ENCODE data around the gene SLC26A11.
"Not testable (repeated sequence)": the region's sequence is repeated elsewhere in the genome, so short reads cannot be mapped to it uniquely, and the experiment has no call there.

The SLC26A11 gene

GRCh38 chr17:80237386-80237785 is 17.2 kb downstream of the SLC26A11 start:
- in situ Hi-C loops (cut with MboI; ENCODE audit: low sequenced_read_pairs): no loop called here

GRCh38 chr17:80242505-80242904 is 22.3 kb downstream of the SLC26A11 start:
- in situ Hi-C loops (cut with MboI; ENCODE audit: low sequenced_read_pairs): no loop called here

- in situ Hi-C loops (cut with MboI; ENCODE audit: low sequenced_read_pairs): no loop called here
Measured at GRCh38 chr17:80243526-80244433, 23.6 kb downstream of the SLC26A11 start.

- in situ Hi-C loops (cut with MboI; ENCODE audit: low sequenced_read_pairs): not testable (repeated sequence)
Measured at GRCh38 chr17:80244448-80244847, 24.2 kb downstream of the SLC26A11 start.

- in situ Hi-C loops (cut with MboI; ENCODE audit: low sequenced_read_pairs): no loop called here
Measured at GRCh38 chr17:80244871-80245509, 24.8 kb downstream of the SLC26A11 start.

GRCh38 chr17:80245566-80246265 is 25.5 kb downstream of the SLC26A11 start:
- in situ Hi-C loops (cut with MboI; ENCODE audit: low sequenced_read_pairs): no loop called here

- in situ Hi-C loops (cut with MboI; ENCODE audit: low sequenced_read_pairs): no loop called here
Measured at GRCh38 chr17:80246266-80246681, 26.0 kb downstream of the SLC26A11 start.

GRCh38 chr17:80246726-80247125 is 26.5 kb downstream of the SLC26A11 start:
- in situ Hi-C loops (cut with MboI; ENCODE audit: low sequenced_read_pairs): no loop called here

- in situ Hi-C loops (cut with MboI; ENCODE audit: low sequenced_read_pairs): no loop called here
Measured at GRCh38 chr17:80247561-80247960, 27.3 kb downstream of the SLC26A11 start.

- in situ Hi-C loops (cut with MboI; ENCODE audit: low sequenced_read_pairs): no loop called here
Measured at GRCh38 chr17:80248001-80248893, 28.0 kb downstream of the SLC26A11 start.

- in situ Hi-C loops (cut with MboI; ENCODE audit: low sequenced_read_pairs): no loop called here
Measured at GRCh38 chr17:80248894-80249710, 28.9 kb downstream of the SLC26A11 start.

- in situ Hi-C loops (cut with MboI; ENCODE audit: low sequenced_read_pairs): no loop called here
Measured at GRCh38 chr17:80251966-80252365, 31.7 kb downstream of the SLC26A11 start.

GRCh38 chr17:80252871-80253270 is 32.6 kb downstream of the SLC26A11 start:
- in situ Hi-C loops (cut with MboI; ENCODE audit: low sequenced_read_pairs): no loop called here

- in situ Hi-C loops (cut with MboI; ENCODE audit: low sequenced_read_pairs): no loop called here
Measured at GRCh38 chr17:80253631-80254395, 33.6 kb downstream of the SLC26A11 start.

- in situ Hi-C loops (cut with MboI; ENCODE audit: low sequenced_read_pairs): no loop called here
Measured at GRCh38 chr17:80254396-80255251, 34.4 kb downstream of the SLC26A11 start.

- in situ Hi-C loops (cut with MboI; ENCODE audit: low sequenced_read_pairs): no loop called here
Measured at GRCh38 chr17:80256034-80256350, 35.8 kb downstream of the SLC26A11 start.

- in situ Hi-C loops (cut with MboI; ENCODE audit: low sequenced_read_pairs): no loop called here
Measured at GRCh38 chr17:80257716-80258213, 37.5 kb downstream of the SLC26A11 start.

- in situ Hi-C loops (cut with MboI; ENCODE audit: low sequenced_read_pairs): not testable (repeated sequence)
Measured at GRCh38 chr17:80258296-80258695, 38.1 kb downstream of the SLC26A11 start.

Measured in hTERT RPE-1 (cell line).